Cortex of kidney (tissue), 1 donor: Measurements from ENCODE around the gene VWA3A.
"Not testable (repeated sequence)": the region's sequence is repeated elsewhere in the genome, so short reads cannot be mapped to it uniquely, and the experiment has no call there.

Experiments
- DNase-seq: peaks from one replicate; lab custom pipeline; 2025; lab: John Stamatoyannopoulos, UW

The VWA3A gene

DNA sequence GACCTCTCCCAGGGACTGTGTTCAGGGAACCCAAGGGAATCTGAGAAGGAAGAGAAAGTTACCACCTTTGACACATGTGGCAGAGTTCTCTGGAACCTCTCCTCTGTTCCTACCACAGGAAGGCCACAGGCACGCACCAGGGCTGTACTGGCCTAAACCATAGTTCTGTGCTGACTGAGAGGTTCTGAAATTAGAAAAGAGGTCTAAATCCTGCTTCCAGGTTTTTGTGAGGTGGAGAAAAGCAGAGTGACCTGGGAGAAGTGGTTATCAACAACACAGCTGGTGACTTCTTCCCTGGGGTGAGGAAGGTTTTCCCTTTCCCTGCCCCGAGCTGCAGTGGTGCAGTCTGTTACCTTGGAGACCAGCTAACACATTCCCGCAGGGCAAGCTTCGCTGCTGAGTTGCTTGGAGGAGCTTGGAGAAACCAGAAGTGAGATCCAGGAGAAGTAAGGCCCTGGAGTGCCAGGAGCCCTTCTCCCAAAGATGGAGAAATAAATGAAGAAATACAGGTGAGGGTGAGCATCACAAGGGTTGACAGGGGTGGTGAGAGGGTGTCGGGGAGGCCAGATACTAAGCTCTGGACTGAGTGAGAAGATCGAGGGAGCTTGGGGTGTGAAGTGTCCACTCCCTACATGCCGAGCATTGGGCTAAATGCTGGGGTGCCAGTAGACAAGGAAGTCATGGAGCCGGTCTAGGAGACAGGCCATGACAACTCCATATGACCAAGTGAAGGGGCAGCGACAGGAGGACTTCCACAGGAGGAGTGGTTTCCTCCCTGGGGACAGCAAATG lies at the start of gene VWA3A:
Gene VWA3A (plus strand): TSS at position 399 of the 791 bp plus-strand sequence. CDS start 97 bp downstream, at position 496.
- no peak for DNase-seq

- not testable (repeated sequence) for DNase-seq
These were observed 48.5 kb upstream of the VWA3A start for GRCh38 chr16:22043882-22044281.

GRCh38 chr16:22045888-22046287 lies 46.5 kb upstream of the VWA3A start:
- not testable (repeated sequence) for DNase-seq

DNA sequence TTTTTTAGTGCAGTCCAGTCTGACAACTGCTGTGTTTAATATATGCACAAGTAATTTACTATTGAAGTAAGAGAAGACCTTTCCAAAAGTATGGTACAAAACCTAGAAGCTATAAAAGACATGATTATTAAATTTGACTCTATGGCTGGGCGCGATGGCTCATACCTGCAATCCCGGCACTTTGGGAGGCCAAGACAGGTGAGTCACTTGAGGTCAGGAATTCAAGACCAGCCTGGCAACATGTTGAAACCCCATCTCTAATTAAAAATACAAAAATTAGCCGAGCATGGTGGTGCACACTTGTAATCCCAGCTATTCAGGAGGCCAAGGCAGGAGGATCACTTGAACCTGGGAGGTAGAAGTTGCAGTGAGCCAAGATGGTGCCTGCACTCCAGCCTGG lies 41.4 kb upstream of the VWA3A start:
- no peak for DNase-seq

DNA sequence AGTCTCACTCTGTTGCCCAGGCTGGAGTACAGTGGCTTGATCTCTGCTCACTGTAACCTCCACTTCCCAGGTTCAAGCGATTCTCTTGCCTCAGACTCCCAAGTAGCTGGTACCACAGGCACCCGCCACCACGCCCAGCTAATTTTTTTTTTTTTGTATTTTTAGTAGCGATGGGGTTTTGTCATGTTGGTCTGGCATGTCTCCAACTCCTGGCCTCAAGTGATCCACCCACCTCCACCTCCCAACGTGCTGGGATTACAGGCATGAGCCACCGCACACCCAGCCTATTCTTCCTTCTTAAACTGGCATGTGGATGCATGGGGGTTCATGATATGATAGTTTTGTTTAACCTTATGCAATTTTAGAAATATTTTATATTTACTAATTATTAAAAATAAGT lies 39.4 kb upstream of the VWA3A start:
- DNase-seq = no peak

GRCh38 chr16:22053921-22054341 lies 38.4 kb upstream of the VWA3A start:
- no peak for DNase-seq

GRCh38 chr16:22054847-22055590 lies 37.3 kb upstream of the VWA3A start:
- DNase-seq = no peak

DNA sequence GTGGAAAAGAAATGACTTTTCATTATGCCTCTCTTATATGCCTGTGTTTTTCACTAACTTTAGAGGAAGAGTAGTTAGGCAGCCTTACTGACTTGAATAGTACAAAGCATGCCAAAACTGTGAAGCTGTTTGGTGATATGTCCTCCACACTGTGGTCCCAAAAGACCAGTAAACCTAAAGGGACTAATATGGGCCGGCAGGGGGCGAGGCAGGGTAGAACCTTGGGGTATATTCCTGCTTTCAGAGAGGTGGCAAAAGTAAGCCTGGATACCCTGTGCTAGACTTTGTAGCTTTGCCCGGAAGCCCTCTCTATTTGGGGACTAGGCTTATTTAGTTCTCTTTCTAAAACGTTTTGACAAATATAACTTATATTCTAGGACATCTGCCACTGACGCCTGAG lies 36.5 kb upstream of the VWA3A start:
- DNase-seq = no peak

DNA sequence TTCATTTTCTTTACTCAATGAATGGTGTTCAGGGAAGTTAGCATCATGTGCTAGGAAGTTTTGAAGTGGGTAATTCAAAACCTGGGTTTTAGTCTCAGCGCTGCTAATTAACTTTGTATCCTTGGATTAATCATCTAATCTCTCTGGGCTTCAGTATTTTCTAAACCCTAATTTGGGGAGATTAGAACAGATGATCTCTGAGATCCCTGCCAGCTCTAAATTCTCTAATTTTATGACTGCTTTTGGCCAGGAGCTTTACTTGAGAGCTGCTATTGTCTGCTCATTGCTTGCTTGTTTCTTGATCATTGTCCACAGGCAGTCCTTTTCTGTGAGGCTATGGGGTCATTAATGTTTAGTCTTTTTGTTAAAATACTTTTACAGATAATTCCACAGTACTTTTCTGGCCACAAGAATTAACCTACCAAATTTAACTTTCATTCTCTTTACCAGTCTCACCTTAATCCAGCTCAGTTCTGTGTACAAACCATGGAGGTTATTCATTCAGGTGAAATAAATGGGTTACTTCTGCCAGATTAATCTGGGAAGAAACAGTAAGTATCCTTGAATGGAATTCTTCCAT lies 28.4 kb upstream of the VWA3A start:
- no peak for DNase-seq

GRCh38 chr16:22065252-22065651 lies 27.1 kb upstream of the VWA3A start:
- DNase-seq = no peak

DNA sequence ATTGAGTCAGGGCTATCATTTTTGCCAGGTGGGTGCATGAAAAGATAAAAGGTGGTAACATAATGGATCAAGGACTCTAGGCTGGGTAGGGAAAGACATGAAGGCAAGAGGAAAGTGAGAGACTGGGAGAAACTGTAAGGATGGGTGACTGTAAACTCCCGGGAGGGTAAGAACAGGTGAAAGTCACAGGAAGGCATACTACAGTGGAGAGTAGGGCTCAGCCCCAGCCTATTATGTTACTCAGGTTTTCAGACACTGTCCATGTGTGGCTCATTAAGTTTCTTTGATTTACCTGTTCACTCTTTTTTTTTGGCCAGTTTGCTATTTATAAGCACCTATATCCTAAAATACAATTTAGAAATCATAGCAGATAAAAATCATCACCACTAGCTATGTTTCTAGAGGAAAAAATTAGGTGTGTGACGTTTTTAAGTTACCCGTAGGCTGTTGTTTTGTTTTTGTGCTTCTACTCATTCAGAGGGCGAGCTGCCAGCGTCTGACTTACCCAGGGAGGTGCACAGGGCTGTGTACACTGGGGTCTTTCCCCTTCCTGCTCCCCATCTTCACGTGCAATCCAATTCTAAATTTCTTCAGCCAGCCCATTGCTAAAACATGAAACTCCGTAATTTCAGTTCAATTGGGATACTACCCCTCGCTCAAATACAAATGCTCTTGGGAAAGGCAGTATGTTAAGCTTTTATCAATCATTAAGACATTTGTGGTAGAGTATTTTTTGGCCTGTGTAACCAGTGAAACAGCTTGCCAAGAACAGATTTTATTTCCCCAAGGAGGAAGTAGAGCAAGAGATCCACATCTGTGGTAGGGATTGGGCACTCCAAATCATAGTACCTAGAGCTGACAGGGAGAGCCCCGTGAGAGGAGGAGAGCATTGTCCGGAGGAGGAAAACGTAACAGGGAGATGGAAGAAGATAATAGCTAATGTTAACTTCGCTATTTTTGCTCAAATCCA lies 21.7 kb upstream of the VWA3A start:
- DNase-seq = no peak

DNA sequence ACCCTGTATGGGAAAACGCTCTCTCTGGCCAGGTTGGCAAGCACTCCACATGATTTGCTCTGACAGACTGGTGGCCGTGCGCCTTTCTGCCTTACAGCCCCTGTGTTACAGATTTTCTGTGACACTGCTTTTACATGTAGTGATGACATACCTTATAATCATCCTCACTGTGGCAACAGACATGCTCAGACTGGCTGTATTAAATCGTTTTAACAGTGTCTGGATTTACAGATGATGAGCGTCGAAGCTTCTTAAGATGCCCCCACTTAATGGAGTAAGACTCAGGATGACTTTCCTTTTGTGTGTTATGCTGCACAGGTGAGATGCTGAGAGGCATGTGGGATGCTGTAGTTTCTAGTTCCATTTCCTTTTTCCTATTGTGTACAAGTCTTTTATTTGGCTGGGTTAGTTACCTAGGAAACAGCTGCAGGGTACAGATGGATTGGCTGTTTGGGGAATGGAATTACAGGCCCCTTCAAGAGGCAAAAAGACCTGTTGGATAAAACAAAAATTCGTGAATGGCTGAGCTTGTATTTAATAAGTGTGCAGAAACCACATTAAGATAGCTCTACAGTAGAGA lies 20.9 kb upstream of the VWA3A start:
- DNase-seq = no peak

DNA sequence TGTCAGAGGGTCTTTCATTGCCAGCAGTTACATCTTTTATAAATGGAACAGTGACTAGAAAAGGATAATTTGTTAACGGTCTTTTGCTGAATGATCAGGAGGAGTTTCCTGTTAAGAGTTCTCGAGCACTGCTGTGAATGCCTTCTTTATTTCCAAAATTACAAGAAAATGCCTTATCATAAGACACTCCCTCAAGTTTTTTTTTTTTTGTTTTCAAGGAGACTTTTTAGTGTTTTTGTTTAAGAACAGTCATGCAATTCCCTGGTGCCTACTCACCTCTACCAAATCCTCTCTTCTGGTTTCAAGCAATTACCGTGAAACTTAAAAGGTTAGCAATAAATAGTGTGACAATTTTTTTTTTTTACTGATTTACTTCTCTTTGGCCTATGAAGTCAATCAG lies 19.0 kb upstream of the VWA3A start:
- DNase-seq = no peak

DNA sequence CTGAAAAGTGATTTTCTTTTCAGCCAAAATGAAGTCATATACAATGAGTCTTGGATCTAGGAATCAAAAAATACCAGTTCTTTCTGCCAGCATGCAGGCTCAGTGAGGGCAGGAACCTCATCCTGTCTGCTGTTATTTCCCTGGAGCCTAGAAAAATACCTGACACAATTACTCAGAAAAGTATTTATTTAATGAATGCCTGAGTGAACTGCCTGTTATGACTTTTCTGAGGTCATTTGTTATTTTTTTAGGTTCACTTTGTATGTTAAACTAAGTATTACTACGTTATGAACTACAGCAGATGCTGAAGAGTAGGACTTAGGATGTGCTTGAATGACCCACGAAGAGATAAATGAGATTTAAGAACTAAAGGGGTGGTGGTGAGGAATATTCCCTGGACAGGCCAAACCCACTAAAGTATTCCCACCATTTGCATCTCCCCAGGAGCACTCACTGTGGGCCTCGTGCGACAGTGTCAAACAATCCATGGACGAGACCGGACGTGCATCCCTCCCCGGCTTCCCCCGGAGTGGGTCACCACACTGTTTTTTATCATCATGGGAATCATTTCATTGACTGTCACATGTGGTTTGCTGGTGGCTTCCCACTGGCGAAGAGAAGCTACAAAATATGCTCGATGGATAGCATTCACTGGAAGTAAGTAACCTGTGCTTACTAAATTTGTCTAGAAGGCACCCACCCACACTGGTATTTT lies 17.1 kb upstream of the VWA3A start:
- DNase-seq = no peak

DNA sequence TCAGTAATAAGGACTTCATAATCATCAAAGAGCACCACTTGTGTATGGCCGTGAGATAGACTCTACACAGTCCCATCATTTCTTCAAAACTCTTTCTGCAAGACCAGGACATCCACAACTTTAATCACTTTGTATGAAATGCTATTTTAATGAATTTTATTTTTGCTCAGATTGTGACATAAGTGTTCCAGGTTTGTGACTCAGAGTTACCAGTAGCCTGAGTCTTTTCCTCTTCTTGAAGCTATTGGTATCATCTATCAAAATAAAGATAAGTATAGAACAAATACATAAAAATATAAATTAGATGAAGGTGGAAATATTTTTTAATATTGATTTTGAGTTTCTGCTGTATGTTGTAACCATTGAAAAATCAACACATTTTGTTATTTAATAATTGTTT lies 16.6 kb upstream of the VWA3A start:
- DNase-seq = no peak

DNA sequence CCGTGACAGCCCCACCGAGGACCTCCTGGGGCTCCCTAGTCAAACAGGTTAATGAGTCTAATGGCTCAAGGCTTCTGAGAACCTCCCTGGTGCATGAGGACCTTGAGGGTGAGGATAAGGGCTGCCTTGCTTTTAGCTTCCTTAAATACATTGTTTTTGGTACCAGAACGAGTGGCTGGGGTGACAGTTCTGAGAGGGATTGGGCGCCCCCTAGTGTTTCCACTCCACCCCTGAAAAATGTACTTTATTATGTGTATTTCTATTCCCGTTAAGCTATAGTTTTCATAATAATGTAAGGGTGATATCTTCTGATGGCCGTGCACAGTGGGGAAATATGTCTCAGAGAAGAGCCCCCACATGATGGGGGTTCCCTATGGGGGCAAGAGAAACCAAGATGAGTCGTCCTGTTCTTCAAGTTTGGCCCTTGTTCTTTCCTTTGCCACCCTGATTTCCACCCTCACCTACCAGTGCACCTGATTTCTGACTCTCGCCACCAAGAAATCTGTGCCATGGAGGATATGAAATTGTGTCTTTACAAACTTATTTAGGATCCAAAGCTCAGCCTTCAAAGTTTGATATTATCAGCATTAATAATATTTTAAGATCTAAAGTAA lies 14.5 kb upstream of the VWA3A start:
- DNase-seq = no peak

DNA sequence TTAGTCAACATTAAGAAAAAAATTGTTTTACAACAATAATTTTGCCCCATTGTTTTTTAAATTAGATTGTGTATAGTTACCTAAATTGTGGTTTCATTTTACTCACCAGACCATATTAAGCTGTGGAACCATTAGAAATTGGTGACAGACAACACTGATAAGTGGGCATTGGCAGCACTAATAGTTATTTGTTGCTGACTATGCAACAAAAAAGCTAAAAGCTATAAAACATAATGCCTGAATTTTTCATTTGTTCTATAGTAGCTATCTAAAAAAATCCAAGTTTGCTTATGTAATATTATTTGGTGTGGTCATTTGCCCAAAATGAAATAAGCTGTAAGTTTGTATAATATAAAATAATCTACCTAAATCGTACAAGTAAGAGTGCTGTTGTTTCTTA lies 13.7 kb upstream of the VWA3A start:
- no peak for DNase-seq

DNA sequence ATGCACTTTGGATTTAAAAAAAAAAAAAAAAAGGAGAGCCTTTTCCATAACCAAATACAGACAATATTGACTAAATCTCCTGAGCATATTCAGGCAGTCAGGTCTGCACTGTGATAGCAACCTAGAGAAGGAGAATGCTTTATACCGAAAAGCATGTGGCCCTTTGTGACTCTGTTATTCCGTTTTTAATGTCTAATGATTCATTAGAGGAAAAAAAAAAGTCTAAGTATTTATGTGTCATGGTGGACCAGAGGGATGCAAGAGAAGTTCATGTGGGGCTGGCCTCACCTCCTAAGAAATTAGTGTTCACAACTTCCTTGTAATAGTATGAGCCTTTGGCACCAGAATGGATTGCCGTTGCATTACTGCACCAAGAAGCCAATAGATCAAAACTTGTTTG lies 11.3 kb upstream of the VWA3A start:
- DNase-seq = no peak

GRCh38 chr16:22086440-22086839 lies 5.9 kb upstream of the VWA3A start:
- no peak for DNase-seq

- no peak for DNase-seq
These were observed 3.7 kb upstream of the VWA3A start for GRCh38 chr16:22088642-22089041.
